Adrenal gland (tissue), 12 donors: Measurements from ENCODE around the gene FGFRL1. TPM values are rescaled to one million over a fixed set of nuclear protein-coding genes. Genes with fewer than 3 reads are reported as not detected.
"Not testable (repeated sequence)": the region's sequence is repeated elsewhere in the genome, so short reads cannot be mapped to it uniquely, and the experiment has no call there.

ENCODE experiments used
- DNase-seq, 7 donors: peaks; one replicate each; pipeline ENCODE4 v3.0.0-alpha.2; 2019 to 2020
- H3K27ac ChIP-seq, 5 donors: fragments of 200-600 bp; sonication (generic) in 4 of 5; 1 replicate in 3 of 5; 2 replicates in 2 of 5; pipeline versions ENCODE4 v1.5.1 to v1.8.0; 2016 to 2020; ENCODE audit warnings: mild to moderate bottlenecking in 1 of 5
- H3K27me3 ChIP-seq: fragments of 200-600 bp; 2 replicates; pipeline ENCODE4 v1.8.0; 2021
- H3K36me3 ChIP-seq, 2 donors: fragments of 200-600 bp; replicated peaks in 1 of 2; 1 replicate in 1 of 2; 2 replicates in 1 of 2; pipeline versions ENCODE4 v1.5.1 to v1.8.0; 2018 to 2022
- H3K4me1 ChIP-seq, 2 donors: fragments of 200-600 bp; replicated peaks in 1 of 2; 1 replicate in 1 of 2; 2 replicates in 1 of 2; pipeline versions ENCODE4 v1.5.1 to v1.8.0; 2018 to 2021
- H3K4me3 ChIP-seq, 4 donors: fragments of 200-600 bp; sonication (generic) in 3 of 4; one replicate each; pipeline ENCODE4 v1.5.1; 2016 to 2018
- H3K9me3 ChIP-seq, 3 donors: fragments of 200-600 bp; sonication (generic) in 1 of 3; replicated peaks in 1 of 3; 1 replicate in 2 of 3; 2 replicates in 1 of 3; pipeline versions ENCODE4 v1.5.1 to v1.8.0; 2016 to 2021
- CTCF ChIP-seq, 6 experiments: fragments of 450-650 bp in 4 of 6; fragments of 200-600 bp in 2 of 6; sonication (generic) in 1 of 6; IDR thresholded peaks; 1 replicate in 5 of 6; 2 replicates in 1 of 6; pipeline versions ENCODE4 v1.5.1 to v1.8.0; 2016 to 2021; ENCODE audit warnings: antibody characterized with exemption in 6 of 6, mild to moderate bottlenecking in 2 of 6, moderate library complexity in 1 of 6
- POLR2A ChIP-seq, 2 donors: fragments of 450-650 bp; IDR thresholded peaks; one replicate each; pipeline ENCODE4 v1.6.1; 2017; ENCODE audit warnings: antibody characterized with exemption in 2 of 2, mild to moderate bottlenecking in 2 of 2, moderate library complexity in 1 of 2
- WGBS, 4 donors: extraction: QIAGEN DNeasy Blood & Tissue Kit in 2 of 4; methylation state at CpG; one replicate each; pipeline versions ENCODE4 v1.1.5 to v1.1.7; 2013 to 2017; 5-methylcytosine and 5-hydroxymethylcytosine counted together
- intact Hi-C, 2 donors: fragments of 100-400 bp; cut with DNase I; formaldehyde crosslinking; loops; one replicate each; pipeline versions ENCODE4 v1.14.1 to v1.15.0; 2022 to 2023
- polyA plus RNA-seq, 3 donors: library from polyadenylated mRNA; stranded (reverse); fragments of 200-250 nt in 2 of 3; fragments of 350-450 nt in 1 of 3; fragmentation: Illumina TruSeq in 1 of 3; extraction: RNeasy Lipid Tissue Mini Kit (QIAGEN cat#74804) in 1 of 3; gene quantifications; one replicate each; pipeline ENCODE4 v1.2.3, GENCODE V29; 2013 to 2014
- total RNA-seq, 9 donors: library from RNA; depleted of rRNA in 4 of 9; stranded (reverse); fragments of >200 nt in 4 of 9; fragments of 120-200 nt in 1 of 9; fragmentation: NEBNext Ultra II Directional in 1 of 9; extraction: Animal tissue kit (Norgen Biotek cat#: 25700) in 1 of 9; gene quantifications; one replicate each; pipeline versions ENCODE4 v1.1.0 to v1.2.4, GENCODE V29; 2013 to 2023
- donor health status: healthy with polysubstance abuse.
- donor health status: Bipolar disorder and iron deficiency.
- donor health status: DM: yes; HTN: yes; CAD: no.
- donor health status: DM: no; HTN: no; CAD: no.
- donor health status: DM: no; HTN: no; CAD: no.
- donor health status: DM: yes; HTN: yes; CAD: no.

Gene FGFRL1
- total and polyA plus RNA-seq, 12 donors: 24.4 to 274 (median 77.8) TPM

GRCh38 chr4:1043651-1044468 is 32.4 kb downstream of the FGFRL1 start:
- peak; percentile 89 to 98 (median 97) for DNase-seq
- H3K4me1 ChIP-seq: peaks cover 5 to 16% of the 10 kb centered on the region in 2 donors
- TF ChIP-seq POLR2A (IDR thresholded peaks at IDR 0.05) (no peak), CTCF (IDR thresholded peaks at IDR 0.05) (no peak)
- no peaks in the 10 kb centered on the region for H3K9me3 ChIP-seq
- H3K27me3 ChIP-seq: no peaks in the 10 kb centered on the region
- no peaks in the 10 kb centered on the region for H3K36me3 ChIP-seq
- H3K4me3 ChIP-seq: no peak overlapping the region
- H3K27ac ChIP-seq: peak overlapping the region in 2 of 5 donors; percentile 34 to 54
- 19 to 55% (median 21%) methylated on average over 1 to 36 of the region's 36 CpGs for WGBS, 4 donors
- intact Hi-C loops: no loop called here

GRCh38 chr4:1044469-1045192 is 33.2 kb downstream of the FGFRL1 start:
- DNase-seq: peak in 3 of 7 donors; percentile 5 to 21 (median 15)
- intact Hi-C loops: no loop called here
- WGBS, 4 donors: 85 to 93% (median 88%) methylated on average over 8 to 12 of the region's 12 CpGs

GRCh38 chr4:1045193-1045594 is 33.8 kb downstream of the FGFRL1 start:
- TF ChIP-seq POLR2A (IDR thresholded peaks at IDR 0.05) (no peak), CTCF (IDR thresholded peaks at IDR 0.05) (no peak)
- intact Hi-C loops: no loop called here
- 76 to 90% (median 80%) methylated on average over 2 to 14 of the region's 14 CpGs for WGBS, 4 donors
- peaks cover 2% of the 10 kb centered on the region for H3K27me3 ChIP-seq
- no peak overlapping the region for H3K4me3 ChIP-seq
- no peaks in the 10 kb centered on the region for H3K9me3 ChIP-seq
- no peak overlapping the region for H3K27ac ChIP-seq
- H3K36me3 ChIP-seq: no peaks in the 10 kb centered on the region
- DNase-seq: peak in 4 of 7 donors; percentile 11 to 17 (median 14)
- H3K4me1 ChIP-seq: peaks cover 5 to 11% of the 10 kb centered on the region in 2 donors

More at GRCh38 chr4:1044469-1045192, 33.2 kb downstream of the FGFRL1 start:
- H3K9me3 ChIP-seq: no peaks in the 10 kb centered on the region
- H3K36me3 ChIP-seq: no peaks in the 10 kb centered on the region
- peaks cover 5 to 16% of the 10 kb centered on the region in 2 donors for H3K4me1 ChIP-seq
- TF ChIP-seq POLR2A (IDR thresholded peaks at IDR 0.05): no peak
- no peak for TF ChIP-seq CTCF (IDR thresholded peaks at IDR 0.05)
- H3K27me3 ChIP-seq: no peaks in the 10 kb centered on the region
- no peak overlapping the region for H3K4me3 ChIP-seq
- H3K27ac ChIP-seq: peak overlapping the region in 1 of 5 donors; percentile 54

GRCh38 chr4:1045595-1046201 is 34.3 kb downstream of the FGFRL1 start:
- TF ChIP-seq CTCF (IDR thresholded peaks at IDR 0.05) (no peak), POLR2A (IDR thresholded peaks at IDR 0.05) (no peak)
- Histone ChIP-seq H3K4me1 (peaks cover 5 to 11% of the 10 kb centered on the region in 2 donors), H3K4me3 (no peak overlapping the region), H3K27me3 (peaks cover 7% of the 10 kb centered on the region), H3K36me3 (no peaks in the 10 kb centered on the region), H3K27ac (no peak overlapping the region), H3K9me3 (no peaks in the 10 kb centered on the region)
- peak in 4 of 7 donors; percentile 9 to 17 (median 16) for DNase-seq
- intact Hi-C loops: no loop called here
- 77 to 86% (median 79%) methylated on average over 11 to 36 of the region's 36 CpGs for WGBS, 4 donors

GRCh38 chr4:1046581-1047011 is 35.2 kb downstream of the FGFRL1 start:
- H3K4me1 ChIP-seq: peaks cover 5 to 11% of the 10 kb centered on the region in 2 donors
- H3K36me3 ChIP-seq, H3K9me3 ChIP-seq, intact Hi-C loops, H3K27me3 ChIP-seq: not testable (repeated sequence)
- peak overlapping the region in 1 of 5 donors; percentile 3 for H3K27ac ChIP-seq
- WGBS, 4 donors: 15 to 37% (median 29%) methylated on average over 28 to 29 of the region's 29 CpGs
- peak; percentile 74 to 82 (median 80) for DNase-seq
- peak overlapping the region in 1 of 4 donors; percentile 2 for H3K4me3 ChIP-seq
